Aorta (tissue), 5 donors: Measurements from ENCODE around the gene ABI2. TPM values are rescaled to one million over a fixed set of nuclear protein-coding genes. Genes with fewer than 3 reads are reported as not detected.

Experiments used
- ATAC-seq: fragments of 200-7000 bp; cut with Tn5 transposase; one replicate; pipeline ENCODE4 v1.9.1; 2022; ENCODE audit warnings: moderate library complexity; ENCODE audit not compliant: low FRiP score
- DNase-seq, 2 donors: peaks; one replicate each; pipeline ENCODE4 v3.0.0-alpha.2; 2020
- H3K27ac ChIP-seq, 2 donors: one replicate each; pipeline ENCODE4 v1.5.1; 2013; ENCODE audit warnings: low read length in 2 of 2, mild to moderate bottlenecking in 2 of 2, moderate library complexity in 2 of 2, control low read depth in 1 of 2, inconsistent platforms in 1 of 2, low read depth in 1 of 2
- H3K27me3 ChIP-seq, 2 donors: one replicate each; pipeline ENCODE4 v1.6.1; 2013; ENCODE audit warnings: control low read depth in 1 of 2, low read length in 1 of 2, mild to moderate bottlenecking in 1 of 2, moderate library complexity in 1 of 2; ENCODE audit not compliant: insufficient read depth in 2 of 2, control insufficient read depth in 1 of 2
- H3K36me3 ChIP-seq, 2 donors: one replicate each; pipeline ENCODE4 v1.6.1; 2013; ENCODE audit warnings: control low read depth in 1 of 2, low read length in 1 of 2, mild to moderate bottlenecking in 1 of 2; ENCODE audit not compliant: insufficient read depth in 2 of 2, control insufficient read depth in 1 of 2
- H3K4me1 ChIP-seq, 2 donors: one replicate each; pipeline ENCODE4 v1.6.1; 2013; ENCODE audit warnings: low read length in 2 of 2, control low read depth in 1 of 2, mild to moderate bottlenecking in 1 of 2, moderate library complexity in 1 of 2; ENCODE audit not compliant: insufficient read depth in 2 of 2, control insufficient read depth in 1 of 2
- H3K4me3 ChIP-seq, 2 donors: one replicate each; pipeline ENCODE4 v1.5.1; 2013; ENCODE audit warnings: low read length in 2 of 2, control low read depth in 1 of 2, mild to moderate bottlenecking in 1 of 2
- H3K9me3 ChIP-seq: one replicate; pipeline ENCODE4 v1.6.1; 2013; ENCODE audit warnings: mild to moderate bottlenecking, low read length; ENCODE audit not compliant: control insufficient read depth
- WGBS, 2 donors: extraction: QIAGEN DNeasy Blood & Tissue Kit; methylation state at CpG; one replicate each; pipeline ENCODE4 v1.1.7; 2013; 5-methylcytosine and 5-hydroxymethylcytosine counted together
- intact Hi-C, 2 donors: fragments of 100-400 bp; cut with DNase I; formaldehyde crosslinking; loops; one replicate each; pipeline versions ENCODE4 v1.14.2 to v1.15.0; 2022
- polyA plus RNA-seq, 2 donors: library from polyadenylated mRNA; stranded (reverse); fragments of 200-250 nt; gene quantifications; one replicate each; pipeline ENCODE4 v1.2.3, GENCODE V29; 2013
- total RNA-seq, 2 donors: library from RNA; stranded (reverse); fragmentation: NEBNext Ultra II Directional; extraction: Animal tissue kit (Norgen Biotek cat#: 25700); gene quantifications; one replicate each; pipeline ENCODE4 v1.2.1, GENCODE V29; 2021
- donor health status: healthy with polysubstance abuse.
- donor health status: Bipolar disorder and iron deficiency.
- donor health status: DM: no; HTN: no; CAD: no.
- donor health status: DM: no; HTN: no; CAD: no.
- donor health status: DM: yes; HTN: yes; CAD: no.

ABI2 gene
- total and polyA plus RNA-seq, 4 donors: 12.1 to 67.6 (median 42.3) TPM

DNA sequence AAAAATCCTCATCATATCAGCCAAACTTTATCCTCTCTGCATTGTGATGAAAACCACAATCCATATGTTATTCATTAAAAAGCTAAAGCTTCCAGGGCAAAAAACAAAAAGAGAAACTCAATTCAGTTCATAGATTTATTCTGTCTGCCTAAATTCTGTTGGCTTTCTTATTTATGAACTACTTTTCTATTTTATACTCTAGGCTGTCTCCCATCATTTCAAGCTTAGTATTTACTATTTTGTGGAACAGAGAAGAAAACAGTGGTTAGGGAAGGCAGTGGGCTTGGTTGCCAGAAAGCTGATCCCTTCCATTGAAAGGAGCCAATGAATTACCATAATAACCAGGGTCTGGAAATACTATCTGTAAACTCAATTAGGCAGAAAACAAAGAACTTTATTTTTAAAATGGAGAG is 135.1 kb downstream of the ABI2 start:
- Histone ChIP-seq H3K9me3 (no peaks in the 10 kb centered on the region), H3K4me3 (no peak overlapping the region), H3K4me1 (no peaks in the 10 kb centered on the region), H3K27ac (no peak overlapping the region), H3K27me3 (no peaks in the 10 kb centered on the region), H3K36me3 (peaks cover 0 to 3% of the 10 kb centered on the region in 2 donors)
- DNase-seq: no peak
- no peak for ATAC-seq
- intact Hi-C loops: no loop called here

DNA sequence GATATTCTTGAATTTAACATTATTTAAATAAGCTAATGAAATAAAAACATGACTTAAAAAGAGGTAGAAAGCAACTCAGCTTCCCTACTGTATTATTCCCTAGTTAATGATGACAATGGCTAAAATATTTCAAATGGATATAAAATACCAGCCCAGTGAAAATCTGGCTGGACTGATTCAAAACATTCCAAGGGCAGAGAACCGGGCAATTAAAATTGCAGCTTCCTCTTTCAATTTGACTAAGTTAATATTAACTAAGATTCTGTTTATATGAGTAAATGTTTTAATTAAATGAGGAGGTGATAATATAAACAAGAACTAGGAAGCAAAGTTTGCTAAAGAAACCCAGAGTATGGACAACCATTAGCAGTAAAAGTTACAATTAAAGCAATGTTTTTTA is 141.4 kb downstream of the ABI2 start:
- Histone ChIP-seq H3K27me3 (no peaks in the 10 kb centered on the region), H3K4me3 (no peak overlapping the region), H3K36me3 (no peaks in the 10 kb centered on the region), H3K27ac (no peak overlapping the region), H3K4me1 (no peaks in the 10 kb centered on the region), H3K9me3 (no peaks in the 10 kb centered on the region)
- no peak for DNase-seq
- 5 to 6% methylated on average over 1 of the region's 1 CpG for WGBS, 2 donors
- intact Hi-C loops: no loop called here
- ATAC-seq: no peak

DNA sequence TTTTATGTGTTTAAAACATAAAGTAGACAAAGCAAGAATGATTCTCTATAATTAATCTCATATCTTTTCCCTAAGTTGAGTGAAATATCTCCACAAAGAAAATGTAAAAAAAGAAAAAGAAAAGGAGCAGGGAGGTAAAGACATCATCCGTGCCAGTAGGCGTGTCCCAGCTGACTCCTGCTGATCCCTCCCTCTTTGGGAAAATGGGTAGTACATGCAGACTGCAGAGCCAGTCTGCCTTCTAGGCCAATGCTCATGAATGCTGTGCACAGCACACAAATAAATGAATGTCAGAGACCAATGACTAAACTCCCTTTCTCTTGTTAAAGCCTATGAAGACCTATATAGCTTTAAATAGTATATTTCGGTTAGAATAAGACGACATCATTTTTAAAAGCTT is 142.2 kb downstream of the ABI2 start:
- Histone ChIP-seq H3K36me3 (no peaks in the 10 kb centered on the region), H3K27me3 (no peaks in the 10 kb centered on the region), H3K4me1 (no peaks in the 10 kb centered on the region), H3K9me3 (no peaks in the 10 kb centered on the region), H3K4me3 (no peak overlapping the region), H3K27ac (no peak overlapping the region)
- WGBS, 2 donors: 66 to 70% methylated on average over 4 of the region's 4 CpGs
- intact Hi-C loops: no loop called here
- DNase-seq (no peak), ATAC-seq (no peak)

DNA sequence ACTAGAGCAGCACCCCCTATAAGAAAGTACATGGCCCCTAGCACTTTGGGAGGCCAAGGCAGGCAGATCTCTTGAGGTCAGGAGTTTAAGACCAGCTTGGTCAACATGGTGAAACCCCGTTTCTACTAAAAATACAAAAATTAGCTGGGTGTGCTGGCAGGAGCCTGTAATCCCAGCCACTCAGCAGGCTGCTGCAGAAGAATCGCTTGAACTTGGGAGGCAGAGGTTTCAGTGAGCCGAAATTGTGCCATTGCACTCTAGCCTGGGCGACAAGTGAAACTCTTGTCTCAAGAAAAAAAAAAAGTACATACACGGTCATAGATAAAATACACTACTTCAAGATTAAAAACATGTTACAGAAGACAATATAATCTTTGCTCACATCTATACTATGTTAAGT is 143.1 kb downstream of the ABI2 start:
- no peaks in the 10 kb centered on the region for H3K36me3 ChIP-seq
- 83 to 89% methylated on average over 5 of the region's 5 CpGs for WGBS, 2 donors
- ATAC-seq (no peak), DNase-seq (no peak)
- H3K27ac ChIP-seq: no peak overlapping the region
- H3K9me3 ChIP-seq: no peaks in the 10 kb centered on the region
- no peaks in the 10 kb centered on the region for H3K4me1 ChIP-seq
- H3K4me3 ChIP-seq: no peak overlapping the region
- no peaks in the 10 kb centered on the region for H3K27me3 ChIP-seq
- intact Hi-C loops: no loop called here

DNA sequence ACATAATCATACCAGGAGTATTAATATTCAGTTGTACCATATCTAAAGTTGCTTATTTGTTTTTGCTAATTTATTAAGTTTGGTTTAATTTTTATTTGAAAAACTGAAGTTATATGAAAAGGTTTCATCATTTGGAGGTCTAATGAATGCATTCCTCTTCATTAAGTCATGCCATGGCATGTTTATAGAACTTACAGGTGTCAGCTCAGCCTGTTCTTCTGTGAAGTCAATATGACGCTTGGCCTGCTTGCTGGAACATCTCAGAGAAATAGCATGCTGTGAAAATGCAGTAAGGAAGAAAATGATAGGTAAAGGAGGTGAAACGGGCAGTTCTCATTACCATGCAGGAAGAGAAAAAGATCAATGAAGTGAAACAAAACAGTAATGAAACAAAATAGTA is 148.7 kb downstream of the ABI2 start:
- no peak overlapping the region for H3K27ac ChIP-seq
- DNase-seq (no peak), ATAC-seq (no peak)
- no peak overlapping the region for H3K4me3 ChIP-seq
- H3K27me3 ChIP-seq: no peaks in the 10 kb centered on the region
- WGBS, 2 donors: 84 to 93% methylated on average over 2 of the region's 2 CpGs
- intact Hi-C loops: no loop called here
- no peaks in the 10 kb centered on the region for H3K36me3 ChIP-seq
- no peaks in the 10 kb centered on the region for H3K9me3 ChIP-seq
- H3K4me1 ChIP-seq: no peaks in the 10 kb centered on the region

DNA sequence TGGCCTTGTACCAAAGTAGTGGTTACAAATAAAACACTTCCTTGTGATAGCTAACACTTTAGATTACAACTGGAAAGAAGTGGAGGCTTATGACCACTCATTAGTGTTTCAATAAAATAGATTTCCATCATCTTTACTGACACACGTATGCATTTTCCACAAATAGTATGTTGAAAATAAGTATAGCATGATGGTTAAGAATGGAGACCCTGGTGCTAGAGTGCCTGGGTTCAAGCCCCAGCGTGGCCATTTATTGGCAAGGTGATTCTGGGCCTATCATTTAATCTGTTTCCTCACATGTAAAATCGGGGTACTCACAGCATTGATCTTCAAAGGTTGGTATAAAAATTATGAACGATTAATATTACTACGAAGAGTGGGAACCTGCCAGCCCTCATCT is 152.4 kb downstream of the ABI2 start:
- DNase-seq (no peak), ATAC-seq (no peak)
- H3K27ac ChIP-seq: no peak overlapping the region
- no peaks in the 10 kb centered on the region for H3K9me3 ChIP-seq
- peaks cover 0 to under 1% of the 10 kb centered on the region in 2 donors for H3K4me1 ChIP-seq
- no peaks in the 10 kb centered on the region for H3K36me3 ChIP-seq
- H3K4me3 ChIP-seq: no peak overlapping the region
- 90 to 92% methylated on average over 5 of the region's 5 CpGs for WGBS, 2 donors
- no peaks in the 10 kb centered on the region for H3K27me3 ChIP-seq
- intact Hi-C loops: loop anchor here in 1 of 2 donors (5.0 kb wide), 2 partner anchors 172 to 337 kb away; no protein-coding TSS in a partner anchor

DNA sequence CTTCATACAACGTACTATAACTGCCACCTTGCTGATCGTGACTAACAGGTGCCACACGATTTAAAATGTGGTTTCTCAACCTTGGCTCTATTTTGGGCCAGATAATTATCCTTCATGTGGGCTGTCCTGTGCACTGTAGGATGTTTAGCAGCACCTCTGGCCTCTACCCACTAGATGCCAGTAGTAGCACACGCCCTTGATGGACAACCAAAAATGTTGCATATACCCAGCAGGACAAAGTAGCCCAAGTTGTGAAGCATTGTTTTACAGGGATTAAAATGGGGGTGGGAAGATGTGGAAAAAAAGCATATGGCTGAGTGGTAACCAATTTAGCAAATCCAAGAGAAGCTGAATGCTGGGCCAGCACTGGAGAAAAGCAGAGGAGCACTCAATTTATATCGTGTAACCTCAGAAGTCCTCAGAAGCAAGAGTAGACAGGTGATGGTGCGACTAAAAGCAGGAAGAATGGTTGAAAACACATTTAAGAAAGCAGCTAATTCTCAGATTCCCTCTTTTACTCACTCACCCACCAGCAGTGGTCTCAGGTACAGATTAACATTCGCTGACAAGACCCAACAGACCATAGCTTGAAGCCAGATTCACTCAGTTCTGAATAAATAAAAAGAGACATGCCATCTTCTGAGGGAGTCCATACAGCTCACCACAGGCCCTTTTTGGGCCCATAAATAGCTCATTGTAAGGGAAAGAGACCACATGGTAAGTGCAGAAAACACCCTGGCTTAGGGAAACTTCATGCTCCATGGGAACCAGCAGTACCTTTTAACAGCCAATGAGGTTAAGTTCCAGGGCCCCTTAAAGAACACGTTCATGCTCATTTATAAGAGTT is 156.3 kb downstream of the ABI2 start:
- no peak overlapping the region for H3K4me3 ChIP-seq
- ATAC-seq (peak; percentile 73), DNase-seq (no peak)
- H3K4me1 ChIP-seq: peaks cover 0 to 2% of the 10 kb centered on the region in 2 donors
- no peaks in the 10 kb centered on the region for H3K27me3 ChIP-seq
- WGBS, 2 donors: 69 to 70% methylated on average over 8 of the region's 8 CpGs
- H3K36me3 ChIP-seq: no peaks in the 10 kb centered on the region
- intact Hi-C loops: loop anchor here (1.0 to 5.0 kb wide), 4 partner anchors 167 to 333 kb away; no protein-coding TSS in a partner anchor
- no peaks in the 10 kb centered on the region for H3K9me3 ChIP-seq
- no peak overlapping the region for H3K27ac ChIP-seq

DNA sequence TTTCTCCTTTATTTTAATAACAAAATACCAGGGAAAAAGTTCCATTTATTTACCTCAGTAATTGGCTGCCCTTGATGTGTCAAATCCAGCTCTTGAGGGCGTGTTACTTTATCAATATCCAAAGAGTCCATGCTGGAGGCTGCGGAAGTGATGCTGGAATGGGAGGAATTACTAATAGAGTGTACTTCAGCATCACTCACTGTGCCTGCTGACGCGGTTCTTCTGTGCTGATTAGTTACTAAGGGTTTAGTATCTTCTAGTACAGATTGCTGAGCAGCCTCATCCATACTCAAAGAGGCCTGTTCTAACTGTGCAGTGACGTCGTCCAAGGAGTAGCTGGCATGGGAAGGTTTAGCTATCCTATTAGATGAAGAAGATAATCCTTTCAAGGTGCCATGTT is 161.3 kb downstream of the ABI2 start:
- intact Hi-C loops: no loop called here
- ATAC-seq (no peak), DNase-seq (no peak)
- no peaks in the 10 kb centered on the region for H3K27me3 ChIP-seq
- no peaks in the 10 kb centered on the region for H3K9me3 ChIP-seq
- H3K36me3 ChIP-seq: peaks cover 0 to 1% of the 10 kb centered on the region in 2 donors
- 89 to 93% methylated on average over 6 of the region's 6 CpGs for WGBS, 2 donors
- H3K4me3 ChIP-seq: no peak overlapping the region
- no peak overlapping the region for H3K27ac ChIP-seq
- peaks cover 0 to 2% of the 10 kb centered on the region in 2 donors for H3K4me1 ChIP-seq

DNA sequence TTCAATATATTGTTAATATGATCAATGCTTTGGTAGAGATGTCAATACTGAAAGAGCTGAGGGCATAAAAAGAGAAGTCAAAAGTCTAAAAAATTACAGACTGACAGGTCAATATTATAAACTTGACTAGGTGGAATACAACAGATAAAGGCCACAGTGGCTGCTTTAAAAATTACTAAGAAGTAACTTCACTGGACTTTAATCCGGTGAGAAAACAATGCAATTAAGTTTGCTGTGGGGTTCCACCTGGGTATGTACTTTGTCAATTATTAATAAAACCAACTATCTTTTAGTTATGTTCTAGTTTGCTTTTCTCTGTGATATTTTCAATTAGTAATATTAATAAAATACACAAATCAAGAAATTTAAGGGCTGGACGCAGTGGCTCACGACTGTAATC is 162.2 kb downstream of the ABI2 start:
- Histone ChIP-seq H3K4me3 (no peak overlapping the region), H3K27me3 (no peaks in the 10 kb centered on the region), H3K9me3 (no peaks in the 10 kb centered on the region), H3K36me3 (peaks cover 0 to 1% of the 10 kb centered on the region in 2 donors), H3K27ac (no peak overlapping the region), H3K4me1 (peaks cover 0 to 2% of the 10 kb centered on the region in 2 donors)
- ATAC-seq (no peak), DNase-seq (no peak)
- 91 to 96% methylated on average over 3 of the region's 3 CpGs for WGBS, 2 donors
- intact Hi-C loops: no loop called here
